C4-2B (cell line): ENCODE results near the gene ARHGAP26.

Experiments used
- CTCF ChIP-seq: fragments of 450-650 bp; conservative IDR thresholded peaks from 2 replicates; pipeline ENCODE4 v1.5.1; 2017; ENCODE audit warnings: mild to moderate bottlenecking
- ZFX ChIP-seq: fragments of 450-650 bp; IDR thresholded peaks from 2 replicates; pipeline ENCODE4 v1.6.1; 2017

- no peak for TF ChIP-seq CTCF
- no peak for TF ChIP-seq ZFX
These were observed 23.4 kb upstream of the ARHGAP26 start for GRCh38 chr5:142746532-142747433.
